HG03378 (cell line): ENCODE results near the gene SSRP1.

Experiments used
- ATAC-seq: cut with Tn5 transposase; IDR thresholded peaks from one replicate; pipeline ENCODE4 v1.9.1; 2021; ENCODE audit warnings: mild to moderate bottlenecking, moderate library complexity; ENCODE audit not compliant: unreplicated experiment

The SSRP1 gene

DNA sequence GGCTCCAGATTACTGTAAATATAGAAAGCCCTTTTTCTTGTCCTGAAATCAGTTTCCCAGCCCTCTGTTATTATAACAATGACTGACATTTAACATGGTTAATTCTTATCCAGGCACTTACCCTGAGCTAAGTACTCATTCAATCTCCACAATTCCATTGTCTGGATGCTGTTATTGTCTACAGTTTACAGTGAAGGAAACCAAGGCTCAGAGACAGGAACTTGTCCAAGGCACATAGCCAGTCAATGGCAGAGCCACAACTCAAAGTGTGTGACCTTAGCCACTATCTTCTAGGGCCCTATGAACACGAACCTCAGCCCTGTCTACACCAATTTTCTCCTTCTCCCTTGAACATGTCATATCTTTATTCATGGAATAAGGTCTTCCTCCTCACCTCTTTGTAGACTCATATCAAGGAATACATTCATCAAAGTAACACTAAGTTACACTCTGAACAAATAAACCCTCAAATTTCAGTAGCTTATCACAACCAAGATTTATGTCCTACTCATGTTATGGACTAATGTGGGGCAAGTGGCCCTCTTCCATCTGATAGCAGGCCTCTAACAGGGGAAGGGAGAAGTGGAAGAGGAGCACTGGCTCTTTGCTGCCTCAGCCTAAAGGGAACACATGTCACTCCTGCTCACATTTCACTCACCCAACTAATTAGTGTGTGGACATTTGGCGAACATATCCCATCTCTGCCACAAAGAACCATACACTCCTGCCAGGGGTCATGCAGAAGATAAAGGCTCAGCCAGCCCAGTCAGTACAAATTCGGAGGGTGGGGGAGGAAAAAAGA lies 59.3 kb downstream of the SSRP1 start:
- no peak for ATAC-seq
